ENCODE results near the gene PRPF8. TPM values are rescaled to one million over a fixed set of nuclear protein-coding genes. Genes with fewer than 3 reads are reported as not detected.

Gene PRPF8
- total RNA-seq, 1 donor from 2014 or later: 202 TPM

GRCh38 chr17:1720856-1721386 is 36.3 kb upstream of the PRPF8 start:
- H3K4me3 ChIP-seq (ENCODE audit: insufficient read depth, low read depth, low read length): no peak overlapping the region
- no peaks in the 10 kb centered on the region for H3K9me3 Mint-ChIP-seq (ENCODE audit: unreplicated experiment)
- H3K4me1 Mint-ChIP-seq (ENCODE audit: low read depth, unreplicated experiment): peaks cover 4% of the 10 kb centered on the region
- peak overlapping the region; percentile 21 for H3K4me2 ChIP-seq (ENCODE audit: low read length)
- DNase-seq (ENCODE audit: low read depth): no peak
- H3K4me1 ChIP-seq (ENCODE audit: insufficient read depth, low read length): peaks cover 20% of the 10 kb centered on the region
- H3K4me3 Mint-ChIP-seq (ENCODE audit: unreplicated experiment): no peak overlapping the region
- no peaks in the 10 kb centered on the region for H3K27me3 ChIP-seq (ENCODE audit: insufficient read depth, low read length)
- TF ChIP-seq EZH2 (IDR thresholded peaks at IDR 0.05; ENCODE audit: insufficient read depth, low read length) (no peak), CTCF (IDR thresholded peaks at IDR 0.05; ENCODE audit: insufficient read depth, low read depth, low read length) (peak; percentile 99)
- H3K27me3 Mint-ChIP-seq (ENCODE audit: low read depth, unreplicated experiment): no peaks in the 10 kb centered on the region
- no peaks in the 10 kb centered on the region for H3K36me3 ChIP-seq (ENCODE audit: insufficient read depth, low read length)
- no peak overlapping the region for H2AFZ ChIP-seq (ENCODE audit: low read depth, low read length)
- H3K27ac Mint-ChIP-seq (ENCODE audit: unreplicated experiment): no peak overlapping the region
- H3K36me3 Mint-ChIP-seq (ENCODE audit: low read depth, unreplicated experiment): peaks cover 5% of the 10 kb centered on the region
- no peaks in the 10 kb centered on the region for H4K20me1 ChIP-seq (ENCODE audit: insufficient read depth, low read length)
- H3K9me3 ChIP-seq (ENCODE audit: insufficient read depth, low read depth, low read length): no peaks in the 10 kb centered on the region
- H3K27ac ChIP-seq (ENCODE audit: low read depth, low read length): no peak overlapping the region
- H3K9ac ChIP-seq (ENCODE audit: low read length): no peak overlapping the region
- H3K79me2 ChIP-seq (ENCODE audit: insufficient read depth, low read length): peaks cover 12% of the 10 kb centered on the region
- no peak for FAIRE-seq

GRCh38 chr17:1718362-1719165 is 33.9 kb upstream of the PRPF8 start:
- H3K4me3 Mint-ChIP-seq (ENCODE audit: unreplicated experiment): peak overlapping the region; percentile 67
- H3K36me3 Mint-ChIP-seq (ENCODE audit: low read depth, unreplicated experiment): peaks cover 10% of the 10 kb centered on the region
- peaks cover 6% of the 10 kb centered on the region for H3K4me1 Mint-ChIP-seq (ENCODE audit: low read depth, unreplicated experiment)
- H2AFZ ChIP-seq (ENCODE audit: low read depth, low read length): no peak overlapping the region
- peak overlapping the region; percentile 35 for H3K27ac ChIP-seq (ENCODE audit: low read depth, low read length)
- no peaks in the 10 kb centered on the region for H3K27me3 ChIP-seq (ENCODE audit: insufficient read depth, low read length)
- no peaks in the 10 kb centered on the region for H3K9me3 ChIP-seq (ENCODE audit: insufficient read depth, low read depth, low read length)
- no peak overlapping the region for H3K4me3 ChIP-seq (ENCODE audit: insufficient read depth, low read depth, low read length)
- H4K20me1 ChIP-seq (ENCODE audit: insufficient read depth, low read length): peaks cover 14% of the 10 kb centered on the region
- peaks cover 13% of the 10 kb centered on the region for H3K4me1 ChIP-seq (ENCODE audit: insufficient read depth, low read length)
- FAIRE-seq (no peak), DNase-seq (ENCODE audit: low read depth) (no peak)
- H3K79me2 ChIP-seq (ENCODE audit: insufficient read depth, low read length): peaks cover 23% of the 10 kb centered on the region
- peak overlapping the region; percentile 99 for H3K27ac Mint-ChIP-seq (ENCODE audit: unreplicated experiment)
- no peak overlapping the region for H3K9ac ChIP-seq (ENCODE audit: low read length)
- peaks cover 7% of the 10 kb centered on the region for H3K36me3 ChIP-seq (ENCODE audit: insufficient read depth, low read length)
- TF ChIP-seq CTCF (IDR thresholded peaks at IDR 0.05; ENCODE audit: insufficient read depth, low read depth, low read length) (no peak), EZH2 (IDR thresholded peaks at IDR 0.05; ENCODE audit: insufficient read depth, low read length) (no peak)
- H3K27me3 Mint-ChIP-seq (ENCODE audit: low read depth, unreplicated experiment): no peaks in the 10 kb centered on the region
- no peaks in the 10 kb centered on the region for H3K9me3 Mint-ChIP-seq (ENCODE audit: unreplicated experiment)
- H3K4me2 ChIP-seq (ENCODE audit: low read length): no peak overlapping the region

All from astrocyte (in vitro differentiated cells and primary cell).